Activated CD8-positive, alpha-beta memory T cell treated with anti-CD3 and anti-CD28 coated beads for 36 hours (primary cell): ENCODE measurements around the gene FOXC1. TPM values are rescaled to one million over a fixed set of nuclear protein-coding genes. Genes with fewer than 3 reads are reported as not detected.

ENCODE experiments used
- CTCF ChIA-PET: fragments of 350-600 bp; sonication (Branson Sonifier 250); formaldehyde crosslinking; loops from one replicate; lab custom pipeline; 2021; ENCODE audit warnings: antibody characterized with exemption; lab: Charles Lee
- POLR2A ChIA-PET: fragments of 350-600 bp; sonication (Branson Sonifier 250); formaldehyde crosslinking; loops from one replicate; lab custom pipeline; 2021; ENCODE audit warnings: antibody characterized with exemption; lab: Charles Lee
- total RNA-seq, 2 experiments: library from RNA; stranded (reverse); gene quantifications; one replicate each; pipeline ENCODE4 v1.2.3, GENCODE V29; 2021

FOXC1 gene
- total RNA-seq, 2 experiments from 2014 or later = 0.08 to 0.13 TPM

DNA sequence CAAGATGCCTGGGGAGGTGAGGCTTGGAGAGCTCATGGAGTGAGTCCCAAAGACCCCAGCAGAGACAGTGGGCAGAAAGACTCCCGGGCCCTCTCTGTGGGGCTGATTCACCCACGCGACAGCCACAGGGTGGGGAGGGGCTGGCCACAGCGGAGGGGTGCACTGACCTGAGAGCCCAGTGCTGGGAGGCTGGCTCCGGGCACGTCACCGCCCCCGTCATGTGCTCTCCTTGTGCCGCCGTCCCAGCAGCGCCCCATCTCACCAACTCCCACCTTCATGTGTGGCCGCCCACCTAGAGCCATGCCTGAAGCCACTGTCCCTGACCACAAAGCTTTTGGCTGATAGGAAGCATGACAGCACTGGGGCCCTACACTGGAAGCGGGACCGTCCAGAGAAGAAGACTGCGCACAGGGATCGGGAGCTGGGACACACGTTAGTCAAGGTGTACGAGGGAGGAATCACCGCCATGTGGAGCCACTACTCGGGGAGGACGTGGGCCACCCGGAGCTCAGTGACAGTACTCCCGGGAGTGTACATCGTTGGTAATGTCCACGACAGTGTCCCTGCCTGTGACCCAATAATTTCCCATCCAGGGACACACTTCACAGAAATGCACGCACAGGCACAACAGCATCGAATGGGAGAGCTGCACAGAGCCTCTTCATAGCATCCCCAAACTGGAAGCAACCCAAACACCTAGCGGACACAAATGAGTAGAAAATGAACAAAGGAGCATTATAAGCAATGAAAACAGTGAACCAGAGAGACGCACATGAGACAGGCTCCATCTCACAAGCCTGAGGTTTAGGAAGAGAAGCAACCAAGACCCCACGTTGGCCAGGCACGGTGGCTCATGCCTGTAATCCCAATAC, 28.4 kb upstream of the FOXC1 start:
- POLR2A ChIA-PET = no interaction called here
- CTCF ChIA-PET = interaction anchor here (2.2 kb wide), 1 partner anchor 14 kb away, joined by 7 read pairs; no protein-coding TSS in a partner anchor

DNA sequence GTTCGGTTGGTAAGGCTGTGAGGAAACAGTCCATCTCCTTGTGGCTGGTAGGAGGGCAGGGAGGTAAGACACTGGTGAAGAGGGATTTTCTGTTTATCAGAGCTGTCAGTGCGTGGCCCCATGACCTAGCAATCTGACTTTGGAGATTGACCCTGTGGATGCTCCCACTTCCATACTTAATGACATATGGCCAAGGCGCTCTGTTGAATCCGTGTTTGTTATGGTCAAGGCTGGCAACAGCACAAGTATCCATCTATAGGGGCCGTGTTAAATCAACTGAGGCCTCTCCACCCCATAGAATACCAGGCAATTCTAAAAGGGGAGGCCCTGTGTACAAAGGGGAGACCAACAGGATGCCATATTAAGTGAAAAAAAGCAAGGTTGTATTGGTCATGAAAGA, 25.6 kb upstream of the FOXC1 start:
- POLR2A ChIA-PET = no interaction called here
- CTCF ChIA-PET = no interaction called here

DNA sequence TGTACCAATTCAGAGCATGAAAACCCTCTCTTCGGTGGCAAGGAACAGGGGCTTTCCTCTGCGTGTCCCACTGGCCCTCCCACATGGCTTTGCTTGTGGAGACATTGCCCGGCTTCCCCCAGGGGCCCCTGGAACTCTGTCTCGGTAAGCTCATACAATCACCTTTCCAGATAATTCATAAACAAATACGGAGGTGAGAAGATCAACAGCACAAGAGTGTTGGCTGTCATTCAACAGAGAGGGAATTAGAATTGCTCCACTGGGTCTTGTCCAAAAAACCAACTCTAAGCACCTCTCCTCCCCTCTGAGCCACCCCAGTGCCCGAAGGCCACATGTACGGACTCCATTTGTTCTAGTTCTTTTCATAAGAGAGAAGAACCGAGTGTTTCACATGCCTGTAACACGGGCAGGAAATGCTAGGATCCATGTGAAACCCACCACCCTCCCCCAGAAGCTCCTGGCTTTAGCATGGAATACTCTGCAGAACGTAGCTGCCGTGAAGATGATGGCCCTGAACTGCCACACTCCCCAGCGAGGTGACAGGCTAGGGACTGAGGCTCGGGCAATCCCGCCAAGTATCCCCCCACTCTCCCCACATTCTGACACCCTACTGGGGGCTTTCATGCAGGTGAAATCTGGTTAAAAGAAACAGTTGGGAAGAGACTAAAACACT, 24.6 kb upstream of the FOXC1 start:
- ChIA-PET CTCF (no interaction called here), POLR2A (no interaction called here)

DNA sequence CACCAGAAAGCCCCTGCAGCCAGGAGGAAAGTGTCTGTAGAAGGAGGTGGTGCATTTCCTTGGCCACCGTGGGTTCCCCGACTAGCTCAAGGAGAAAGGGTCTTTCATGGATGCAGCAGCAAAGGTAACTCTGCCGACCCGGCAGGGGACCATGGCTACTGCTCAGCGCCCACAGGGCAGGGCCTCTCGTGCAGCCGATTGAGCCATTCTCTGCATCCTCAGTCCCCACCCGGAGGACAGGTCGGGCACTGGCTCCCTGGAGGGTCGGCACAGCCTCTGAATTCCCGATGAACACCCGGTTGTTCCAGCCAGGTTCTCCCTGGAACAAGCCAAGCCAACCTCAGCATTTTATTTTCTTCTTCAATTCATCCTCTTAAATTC, 24.1 kb upstream of the FOXC1 start:
- POLR2A ChIA-PET = no interaction called here
- CTCF ChIA-PET = no interaction called here

DNA sequence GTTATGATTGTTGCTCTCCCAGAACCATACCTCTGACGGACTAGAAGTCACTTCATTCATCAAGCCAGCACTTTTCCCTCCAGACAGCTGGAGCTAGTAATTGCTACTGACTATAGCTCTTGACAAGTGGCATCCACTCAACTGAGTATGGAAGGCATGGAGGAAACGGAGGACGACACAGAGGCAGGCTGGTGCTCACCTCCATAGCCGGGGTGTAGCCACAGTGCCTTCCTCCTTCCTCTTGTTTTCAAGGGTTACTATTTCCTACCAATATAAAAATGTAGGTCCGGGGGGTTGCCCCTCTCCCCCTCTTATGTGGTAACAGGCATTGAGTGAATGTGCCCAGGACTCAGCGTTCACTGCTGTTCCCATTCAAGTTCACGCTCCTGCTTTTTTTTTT, 23.5 kb upstream of the FOXC1 start:
- CTCF ChIA-PET = no interaction called here

DNA sequence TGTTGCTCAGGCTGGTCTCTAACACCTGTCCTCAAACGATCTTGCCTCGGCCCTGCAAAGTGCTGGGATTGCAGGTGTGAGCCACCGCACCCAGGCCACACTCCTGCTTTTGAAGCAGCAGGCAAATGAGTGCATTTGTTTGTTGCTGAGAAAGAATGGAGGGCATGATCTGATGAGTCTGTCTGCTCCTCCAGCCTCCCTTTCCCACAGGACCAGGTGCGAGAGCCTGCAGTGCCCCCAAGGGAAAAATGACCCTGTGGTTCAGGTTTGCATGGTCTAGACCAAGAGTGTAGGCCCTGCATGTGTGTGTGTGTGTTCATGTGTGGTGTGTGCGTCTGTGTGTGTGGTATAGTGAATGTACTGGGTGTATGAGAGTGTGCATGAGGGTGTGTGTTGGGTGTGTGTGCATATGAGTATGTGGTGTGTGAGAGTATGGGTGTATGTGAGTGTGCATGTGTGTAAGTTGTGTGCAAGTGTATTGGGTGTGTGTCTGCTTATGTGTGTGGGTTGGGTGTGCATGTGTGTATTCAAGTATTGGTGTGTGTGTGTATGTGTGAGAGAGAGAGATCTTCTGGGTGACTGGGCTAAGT, 22.8 kb upstream of the FOXC1 start:
- ChIA-PET CTCF (no interaction called here), POLR2A (no interaction called here)

More for the DNA sequence above, 23.5 kb upstream of the FOXC1 start:
- POLR2A ChIA-PET = no interaction called here

DNA sequence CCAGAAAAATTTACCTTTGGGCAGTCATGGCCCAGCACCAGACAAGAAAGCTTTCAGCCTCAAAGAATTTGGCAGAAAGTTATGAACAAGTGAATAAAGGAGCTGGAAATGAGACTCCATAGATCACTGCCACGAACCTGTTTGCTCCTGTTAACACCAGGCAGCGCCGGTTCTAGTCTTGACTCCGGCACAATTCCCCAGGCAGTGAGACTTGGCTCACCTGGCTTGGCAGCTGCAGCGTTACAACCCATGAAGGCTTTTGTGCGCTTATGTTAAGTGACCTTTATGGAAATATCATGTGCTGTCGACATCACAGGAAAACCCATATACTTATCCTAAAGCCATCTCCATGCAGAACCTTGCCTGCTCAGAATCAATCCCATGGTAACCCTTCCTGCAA, 22.2 kb upstream of the FOXC1 start:
- ChIA-PET CTCF (no interaction called here), POLR2A (no interaction called here)

DNA sequence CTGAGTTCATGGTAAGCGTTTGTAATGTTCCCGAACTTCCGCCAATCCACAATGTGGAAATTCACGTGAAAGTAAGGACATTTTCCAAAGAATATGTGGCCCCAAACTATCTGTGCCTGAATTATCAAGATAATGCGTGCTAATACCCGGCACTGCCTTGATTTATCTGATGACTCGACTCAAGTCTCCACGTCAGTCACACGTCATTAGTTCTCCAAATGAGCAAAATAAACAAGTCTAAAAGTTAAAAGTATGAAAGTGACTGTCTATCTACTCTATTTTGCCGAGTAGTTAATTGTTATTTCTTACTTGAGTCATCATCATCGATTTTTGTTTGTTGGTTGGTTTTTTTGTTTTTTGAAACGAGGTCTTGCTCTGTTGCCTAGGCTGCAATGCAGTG, 21.7 kb upstream of the FOXC1 start:
- CTCF ChIA-PET = no interaction called here
- POLR2A ChIA-PET = no interaction called here

DNA sequence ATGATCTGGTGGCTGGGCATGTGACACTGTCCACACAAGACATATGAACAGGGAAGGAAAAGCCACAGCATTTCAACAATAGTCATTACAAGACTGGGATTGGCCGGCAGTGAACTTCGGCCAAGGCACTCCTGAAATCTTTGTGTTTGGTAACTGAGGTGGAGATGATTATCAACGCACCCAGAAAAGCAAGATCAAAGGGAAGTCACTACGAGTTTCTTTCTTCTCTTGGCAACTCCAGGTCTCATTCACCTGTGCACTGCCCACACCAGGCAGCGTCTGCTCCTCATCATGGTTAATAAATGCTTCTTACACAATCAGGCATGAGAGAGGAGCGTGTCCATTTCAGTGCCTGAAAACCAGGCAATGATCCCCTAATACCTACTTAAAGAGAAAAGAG, 20.5 kb upstream of the FOXC1 start:
- CTCF ChIA-PET = no interaction called here
- POLR2A ChIA-PET = no interaction called here

DNA sequence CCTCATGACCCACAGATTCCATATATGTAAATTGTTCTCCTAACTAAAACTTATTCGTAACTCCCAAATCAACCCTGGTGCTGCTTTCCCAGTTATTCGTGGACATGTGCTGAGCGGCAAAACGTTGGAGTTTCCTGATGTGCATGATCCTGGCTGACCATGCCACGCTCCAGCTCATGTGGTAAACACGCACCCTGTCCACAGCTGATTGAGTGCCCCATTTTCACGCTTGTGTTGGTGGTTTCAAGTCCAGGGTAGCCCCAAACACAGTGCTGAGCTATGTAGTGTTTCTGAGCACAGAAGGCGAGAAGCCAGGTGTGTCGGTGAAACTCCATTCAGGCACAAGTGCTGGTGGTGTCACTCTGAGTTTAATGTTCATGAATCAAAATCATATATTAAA, 19.1 kb upstream of the FOXC1 start:
- CTCF ChIA-PET = no interaction called here
- POLR2A ChIA-PET = no interaction called here

DNA sequence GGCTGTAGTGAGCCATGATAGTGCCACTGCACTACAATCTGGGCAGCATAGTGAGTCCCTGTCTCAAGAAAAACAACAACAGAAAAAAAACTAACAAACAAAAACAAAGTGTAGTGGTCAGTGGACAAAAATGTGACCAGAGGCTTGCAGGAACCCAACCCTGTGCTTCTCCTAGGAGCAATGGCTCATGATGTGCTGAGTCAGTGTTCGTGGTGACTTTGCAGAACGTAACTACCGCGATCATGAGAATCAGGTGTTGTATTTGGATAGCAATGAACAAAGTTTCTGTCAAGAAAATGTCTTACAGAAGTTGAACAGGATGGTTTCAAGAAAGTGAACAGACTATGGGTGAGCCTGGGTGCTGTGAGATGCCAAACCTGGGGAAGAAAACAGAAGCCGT, 18.5 kb upstream of the FOXC1 start:
- ChIA-PET CTCF (interaction anchor here (1.3 kb wide), 1 partner anchor 11 kb away, joined by 3 read pairs; no protein-coding TSS in a partner anchor), POLR2A (no interaction called here)

DNA sequence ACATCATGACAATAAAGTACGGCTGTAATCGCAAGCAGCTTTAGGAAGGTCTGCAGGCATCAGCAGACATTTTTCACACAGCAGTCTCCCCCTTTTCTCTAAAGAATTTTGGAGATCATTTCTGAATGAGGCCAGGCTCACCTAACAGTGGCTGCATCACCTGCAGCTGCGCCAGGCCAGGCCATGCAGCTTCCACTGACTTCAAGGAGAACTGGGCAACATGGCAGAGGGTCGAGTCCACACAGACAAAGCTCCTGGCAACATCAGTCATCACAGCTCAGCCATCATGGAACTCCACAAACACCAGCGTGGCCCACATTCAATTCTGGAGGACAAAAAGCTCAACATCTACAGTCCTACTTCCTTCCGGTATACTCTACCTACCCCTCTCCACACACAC, 17.8 kb upstream of the FOXC1 start:
- POLR2A ChIA-PET = no interaction called here
- CTCF ChIA-PET = interaction anchor here (1.1 to 1.3 kb wide), 2 partner anchors 10 to 20 kb away, joined by 3 to 4 read pairs; no protein-coding TSS in a partner anchor

DNA sequence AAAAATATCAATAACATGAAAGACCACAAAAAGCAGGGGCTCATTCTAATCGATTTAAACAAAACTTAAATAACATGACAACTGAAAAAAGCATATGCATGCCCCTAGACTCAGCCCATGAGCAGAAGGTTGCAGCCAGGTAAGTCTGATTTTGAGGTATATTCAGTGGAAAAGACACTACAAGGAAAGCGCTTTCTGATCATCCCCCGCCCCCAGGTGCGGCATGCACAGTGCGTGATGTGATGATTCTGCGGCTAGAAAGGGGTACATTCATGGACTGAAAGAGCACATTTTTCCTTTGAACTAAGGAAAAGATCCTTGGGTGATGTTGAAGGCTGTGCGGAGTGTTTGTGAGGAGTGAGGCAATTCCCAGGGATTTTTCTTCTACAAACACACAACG, 16.9 kb upstream of the FOXC1 start:
- POLR2A ChIA-PET = no interaction called here
- CTCF ChIA-PET = interaction anchor here (1.1 to 1.6 kb wide), 2 partner anchors 13 to 19 kb away, joined by 3 to 4 read pairs; no protein-coding TSS in a partner anchor

DNA sequence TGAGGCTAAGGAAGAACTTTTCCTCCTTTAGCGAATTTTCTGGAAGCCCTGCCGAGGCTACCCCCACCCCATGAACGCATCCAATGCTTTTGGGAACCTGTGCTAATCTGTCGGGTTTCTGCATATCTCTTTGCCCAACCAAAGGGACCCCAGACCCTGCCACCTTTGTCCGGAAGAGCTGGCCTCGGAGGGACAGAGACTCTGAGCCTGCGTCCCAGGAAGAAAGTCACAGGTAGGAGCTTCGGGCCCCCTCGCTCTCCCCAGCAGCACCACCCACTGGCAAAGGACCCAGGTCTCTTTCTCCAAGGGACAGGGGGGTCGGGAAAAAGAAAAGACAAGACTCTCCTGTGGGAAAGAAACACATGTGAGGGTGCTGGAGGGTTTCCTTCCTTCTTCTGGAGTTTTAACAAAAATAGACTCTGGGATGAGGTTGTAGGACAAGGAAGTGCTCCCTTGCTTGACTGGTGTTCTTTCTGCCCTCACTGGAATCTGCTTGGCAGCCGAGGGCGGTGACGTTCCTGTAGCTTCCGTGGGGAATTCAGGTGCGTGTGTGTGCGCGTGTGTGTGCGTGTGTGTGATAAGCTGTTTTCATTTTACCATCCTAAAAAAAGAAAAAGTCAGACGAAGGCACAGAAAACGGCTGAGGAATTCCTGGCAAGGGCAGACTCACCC, 16.3 kb upstream of the FOXC1 start:
- ChIA-PET CTCF (interaction anchor here (1.6 kb wide), 1 partner anchor 12 kb away, joined by 3 read pairs; no protein-coding TSS in a partner anchor), POLR2A (no interaction called here)

DNA sequence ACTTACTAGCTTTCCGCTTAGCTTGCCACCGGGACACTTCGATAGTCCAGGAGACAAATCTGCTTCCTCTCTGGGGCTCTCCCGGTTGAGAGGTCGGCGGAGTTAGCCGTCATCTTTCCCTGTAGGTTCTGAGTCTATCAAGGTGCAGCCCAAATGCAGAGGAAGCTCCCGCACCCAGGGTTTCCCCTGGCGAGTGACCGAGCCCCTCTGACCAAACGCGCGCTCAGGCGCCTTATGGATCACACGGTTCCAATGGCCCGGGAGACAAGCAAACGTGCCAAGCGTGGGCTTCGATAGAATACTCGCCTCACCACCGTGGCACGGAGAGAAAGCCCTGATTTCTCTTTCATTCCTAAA, 15.8 kb upstream of the FOXC1 start:
- CTCF ChIA-PET = interaction anchor here (1.6 kb wide), 1 partner anchor 12 kb away, joined by 3 read pairs; no protein-coding TSS in a partner anchor
- POLR2A ChIA-PET = no interaction called here

DNA sequence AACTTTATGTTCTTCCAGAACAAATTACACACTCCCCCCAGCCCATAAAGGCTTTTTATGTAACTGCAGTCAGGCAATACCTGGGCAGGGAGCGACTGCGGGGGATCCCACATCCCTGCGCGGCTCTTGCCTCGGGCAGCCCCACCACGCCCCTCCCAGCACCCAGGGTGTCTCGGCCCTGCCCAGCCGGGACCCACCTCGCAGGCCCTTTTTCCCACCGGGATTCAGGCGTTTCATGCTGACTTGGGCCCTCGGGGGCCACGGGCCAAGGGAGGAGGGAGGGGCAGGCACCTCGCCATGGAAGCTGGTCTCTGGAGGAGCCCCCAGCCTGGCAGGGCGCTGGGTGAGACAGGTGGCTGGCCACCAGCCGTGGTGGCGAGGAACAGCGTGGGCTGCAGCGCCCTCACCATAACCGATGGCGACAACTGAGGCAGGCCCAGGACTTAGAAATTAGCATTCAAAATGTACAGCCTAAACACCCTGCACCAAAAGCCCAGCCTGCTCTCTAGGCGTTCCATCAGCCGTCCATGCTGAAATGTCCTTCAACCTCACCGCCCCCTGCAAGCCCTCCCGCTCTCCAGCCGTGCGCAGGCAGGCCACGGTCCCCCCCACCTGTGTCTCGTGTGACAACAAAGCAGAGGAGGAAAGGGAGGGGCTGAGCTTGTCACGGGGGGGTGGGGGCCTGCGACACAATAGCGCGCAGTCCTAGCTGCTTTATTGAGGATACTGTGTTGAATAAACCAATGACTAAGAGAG, 15.1 kb upstream of the FOXC1 start:
- POLR2A ChIA-PET = no interaction called here
- CTCF ChIA-PET = interaction anchor here (0.6 to 1.8 kb wide), 4 partner anchors 14 to 1013 kb away, joined by 3 to 7 read pairs (median 5); no protein-coding TSS in a partner anchor

DNA sequence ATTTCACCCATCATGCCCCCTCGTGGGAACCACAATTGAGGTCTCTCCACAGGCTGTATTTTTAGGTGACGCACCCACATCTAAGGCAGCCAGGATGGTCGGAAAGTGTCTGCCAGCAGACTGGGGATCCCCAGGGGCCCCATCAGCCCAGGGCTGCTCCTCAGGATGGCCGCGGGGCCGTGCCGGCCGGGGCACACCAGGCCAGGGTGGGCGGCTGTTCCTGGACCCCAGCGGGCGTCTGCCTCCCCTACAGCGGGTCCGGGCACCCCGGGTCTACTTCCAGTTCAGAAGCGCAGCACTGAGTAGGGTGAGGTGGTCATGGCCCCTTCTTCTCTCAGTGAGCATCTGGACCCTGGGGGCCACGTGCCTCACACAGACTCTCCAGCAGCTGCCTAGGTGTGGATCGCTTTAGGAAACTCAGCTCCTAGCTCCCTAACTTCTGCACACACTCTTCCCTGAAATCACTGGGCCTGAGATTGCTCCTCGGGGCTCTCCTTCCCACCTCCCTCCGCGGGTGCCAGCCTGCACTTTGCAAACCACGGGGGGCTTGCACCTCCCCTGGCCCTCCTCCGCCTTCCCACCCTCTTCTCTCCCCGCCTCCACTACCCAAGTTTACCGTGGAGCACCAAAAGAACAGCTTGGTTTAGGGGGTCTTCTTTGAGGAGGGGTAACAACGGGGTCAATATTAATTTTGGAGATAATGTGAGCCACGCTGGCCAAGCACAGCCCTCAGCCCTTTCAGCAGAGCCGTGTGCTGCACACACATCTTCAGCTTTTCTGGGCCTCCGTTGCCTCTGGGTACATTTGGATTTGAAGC, 14.2 kb upstream of the FOXC1 start:
- CTCF ChIA-PET = interaction anchor here (0.6 to 1.8 kb wide), 17 partner anchors 10 to 1155 kb away, joined by 3 to 21 read pairs (median 4); no protein-coding TSS in a partner anchor
- POLR2A ChIA-PET = no interaction called here
